A673 (cell line): ENCODE data around the gene NT5M. TPM values are rescaled to one million over a fixed set of nuclear protein-coding genes. Genes with fewer than 3 reads are reported as not detected.
"Not testable (repeated sequence)": the region's sequence is repeated elsewhere in the genome, so short reads cannot be mapped to it uniquely, and the experiment has no call there.

Experiments used
- BruUV-seq: library from RNA; stranded (reverse); fragments of 400-500 nt; replicated peaks from 2 replicates; lab custom pipeline; 2021; lab: Mats Ljungman, UMichigan
- CTCF ChIA-PET: fragments of 300-600 bp; sonication (Branson Sonifier 250); formaldehyde crosslinking; loops from one replicate; lab custom pipeline; 2022; ENCODE audit warnings: antibody characterized with exemption; lab: Charles Lee
- POLR2A ChIA-PET: fragments of 300-600 bp; sonication (Branson Sonifier 250); formaldehyde crosslinking; loops from one replicate; lab custom pipeline; 2022; ENCODE audit warnings: antibody characterized with exemption; ENCODE audit not compliant: low non-redundant PET; lab: Charles Lee
- DNase-seq: peaks from one replicate; pipeline ENCODE4 v3.0.0-alpha.2; 2015; ENCODE audit warnings: low spot score
- H3K27ac ChIP-seq: fragments of 200-600 bp; sonication (generic); 2 replicates; pipeline ENCODE4 v1.5.1; 2016; ENCODE audit warnings: mixed run types, low read depth, mild to moderate bottlenecking, mixed read lengths, antibody characterized with exemption, low read length; ENCODE audit not compliant: poor library complexity, severe bottlenecking
- H3K27me3 ChIP-seq: fragments of 200-600 bp; sonication (generic); replicated peaks from 2 replicates; pipeline ENCODE4 v1.6.1; 2017; ENCODE audit warnings: mixed run types, low read depth, mild to moderate bottlenecking, mixed read lengths, antibody characterized with exemption, low read length; ENCODE audit not compliant: insufficient read depth, poor library complexity
- H3K36me3 ChIP-seq: fragments of 200-600 bp; sonication (generic); 2 replicates; pipeline ENCODE4 v1.6.1; 2016; ENCODE audit warnings: mixed run types, mild to moderate bottlenecking, mixed read lengths, antibody characterized with exemption, low read length; ENCODE audit not compliant: insufficient read depth, poor library complexity, severe bottlenecking
- H3K4me1 ChIP-seq: fragments of 200-600 bp; sonication (generic); 2 replicates; pipeline ENCODE4 v1.6.1; 2017; ENCODE audit warnings: mixed run types, mild to moderate bottlenecking, mixed read lengths, antibody characterized with exemption, low read length; ENCODE audit not compliant: insufficient read depth, poor library complexity, severe bottlenecking
- H3K4me3 ChIP-seq: fragments of 200-600 bp; sonication (generic); 2 replicates; pipeline ENCODE4 v1.5.1; 2016; ENCODE audit warnings: low read depth, mixed run types, mild to moderate bottlenecking, mixed read lengths, low read length; ENCODE audit not compliant: poor library complexity, severe bottlenecking
- H3K9me3 ChIP-seq: fragments of 200-600 bp; sonication (generic); 2 replicates; pipeline ENCODE4 v1.6.1; 2016; ENCODE audit warnings: mixed run types, low read depth, mild to moderate bottlenecking, mixed read lengths, antibody characterized with exemption, low read length; ENCODE audit not compliant: poor library complexity, severe bottlenecking
- CTCF ChIP-seq: fragments of 300-800, 200-600 bp; sonication (generic); conservative IDR thresholded peaks from 2 replicates; pipeline ENCODE4 v1.5.1; 2017; ENCODE audit warnings: low read depth, mild to moderate bottlenecking, antibody characterized with exemption, low read length, moderate library complexity, mixed read lengths
- EZH2 ChIP-seq: fragments of 200-600 bp; sonication (generic); IDR thresholded peaks from 2 replicates; pipeline ENCODE4 v1.6.1; 2017; ENCODE audit warnings: borderline replicate concordance, low read depth, mild to moderate bottlenecking, mixed read lengths, antibody characterized with exemption, low read length; ENCODE audit not compliant: poor library complexity, severe bottlenecking
- intact Hi-C: fragments of 100-400 bp; cut with micrococcal nuclease; formaldehyde crosslinking; loops from one replicate; pipeline ENCODE4 v1.10.0; 2022; ENCODE audit not compliant: unreplicated experiment
- total RNA-seq: library from RNA; stranded (reverse); gene quantifications from 2 replicates; pipeline ENCODE4 v1.2.3, GENCODE V29; 2021

The NT5M gene
- total RNA-seq, 1 experiment from 2014 or later, result 2.6 TPM

- Histone ChIP-seq H3K9me3 (no peaks in the 10 kb centered on the region), H3K27ac (no peak overlapping the region), H3K4me3 (no peak overlapping the region), H3K36me3 (no peaks in the 10 kb centered on the region), H3K4me1 (no peaks in the 10 kb centered on the region), H3K27me3 (peaks cover 21% of the 10 kb centered on the region)
- intact Hi-C loops, result no loop called here
- BruUV-seq, result no TSS peak
- POLR2A ChIA-PET, result no interaction called here
- no peak for DNase-seq
- CTCF ChIA-PET, result no interaction called here
- TF ChIP-seq CTCF, result no peak
- no peak for TF ChIP-seq EZH2
Observed at GRCh38 chr17:17381446-17382064, 78.4 kb downstream of the NT5M start.

GRCh38 chr17:17382065-17382459, 78.9 kb downstream of the NT5M start:
- CTCF ChIA-PET, result no interaction called here
- BruUV-seq, result no TSS peak
- no peaks in the 10 kb centered on the region for H3K4me1 ChIP-seq
- no peaks in the 10 kb centered on the region for H3K9me3 ChIP-seq
- H3K27me3 ChIP-seq, result peaks cover 21% of the 10 kb centered on the region
- H3K27ac ChIP-seq, result no peak overlapping the region
- no peak overlapping the region for H3K4me3 ChIP-seq
- POLR2A ChIA-PET, result no interaction called here
- no peaks in the 10 kb centered on the region for H3K36me3 ChIP-seq
- DNase-seq, result no peak
- intact Hi-C loops, result no loop called here
- no peak for TF ChIP-seq EZH2
- TF ChIP-seq CTCF, result no peak

- Histone ChIP-seq H3K36me3 (no peaks in the 10 kb centered on the region), H3K27ac (no peak overlapping the region), H3K4me3 (no peak overlapping the region), H3K4me1 (no peaks in the 10 kb centered on the region), H3K9me3 (no peaks in the 10 kb centered on the region), H3K27me3 (peaks cover 21% of the 10 kb centered on the region)
- TF ChIP-seq CTCF (no peak), EZH2 (no peak)
- no peak for DNase-seq
- POLR2A ChIA-PET, result no interaction called here
- BruUV-seq, result no TSS peak
- intact Hi-C loops, result no loop called here
- CTCF ChIA-PET, result no interaction called here
Observed at GRCh38 chr17:17382971-17383370, 79.8 kb downstream of the NT5M start.

- H3K36me3 ChIP-seq, POLR2A ChIA-PET, CTCF ChIA-PET, DNase-seq, intact Hi-C loops, H3K4me1 ChIP-seq, H3K4me3 ChIP-seq, H3K9me3 ChIP-seq, H3K27ac ChIP-seq: not testable (repeated sequence)
- H3K27me3 ChIP-seq, result peaks cover 21% of the 10 kb centered on the region
- TSS peak; percentile 83 for BruUV-seq
Observed at GRCh38 chr17:17383431-17384290, 80.5 kb downstream of the NT5M start.
